GM21619 (cell line): ENCODE measurements around the gene CELF2.
A peak's percentile ranks its signal among the peaks of the same experiment; 100 is the strongest.
"Not testable (repeated sequence)": the region's sequence is repeated elsewhere in the genome, so short reads cannot be mapped to it uniquely, and the experiment has no call there.

Experiments used
- ATAC-seq: cut with Tn5 transposase; IDR thresholded peaks from one replicate; pipeline ENCODE4 v1.9.1; 2021; ENCODE audit not compliant: unreplicated experiment

Gene CELF2

DNA sequence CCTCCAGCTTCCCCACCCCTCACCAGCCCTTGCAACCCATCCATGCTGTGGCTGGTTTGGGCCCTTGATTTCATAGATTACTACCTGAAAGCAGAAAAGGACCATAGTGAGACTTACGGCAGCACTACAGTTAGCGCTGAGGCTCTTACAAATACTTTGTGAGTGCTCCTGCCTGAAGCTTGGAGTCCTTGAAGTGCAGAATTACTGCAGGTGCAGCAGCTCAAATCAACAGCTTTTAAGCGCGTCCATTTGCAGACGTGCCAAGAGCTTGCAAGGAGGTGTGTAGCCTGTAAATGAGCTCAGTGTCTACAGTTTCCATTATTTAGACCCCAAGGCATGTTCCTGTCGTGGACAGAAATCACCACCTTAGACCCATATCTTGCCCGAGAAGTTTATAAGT is 103.0 kb downstream of the CELF2 start:
- ATAC-seq = no peak

DNA sequence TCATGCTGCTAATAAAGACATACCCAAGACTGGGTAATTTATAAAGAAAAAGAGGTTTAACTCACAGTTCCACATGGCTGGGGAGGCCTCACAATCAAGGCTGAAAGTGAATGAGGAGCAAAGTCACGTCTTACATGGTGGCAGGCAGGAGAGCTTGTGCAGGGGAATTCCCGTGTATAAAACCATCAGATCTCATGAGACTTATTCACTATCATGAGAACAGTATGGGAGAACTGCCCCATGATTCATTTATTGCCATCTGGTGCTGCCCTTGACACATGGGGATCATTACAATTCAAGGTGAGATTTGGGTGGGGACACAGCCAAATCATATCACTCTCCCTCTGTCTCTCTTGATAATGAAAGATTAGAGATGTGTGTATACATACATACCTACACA is 106.2 kb downstream of the CELF2 start:
- not testable (repeated sequence) for ATAC-seq

GRCh38 chr10:11125004-11125403 is 107.3 kb downstream of the CELF2 start:
- ATAC-seq = no peak

GRCh38 chr10:11127017-11127416 is 109.3 kb downstream of the CELF2 start:
- ATAC-seq = not testable (repeated sequence)

DNA sequence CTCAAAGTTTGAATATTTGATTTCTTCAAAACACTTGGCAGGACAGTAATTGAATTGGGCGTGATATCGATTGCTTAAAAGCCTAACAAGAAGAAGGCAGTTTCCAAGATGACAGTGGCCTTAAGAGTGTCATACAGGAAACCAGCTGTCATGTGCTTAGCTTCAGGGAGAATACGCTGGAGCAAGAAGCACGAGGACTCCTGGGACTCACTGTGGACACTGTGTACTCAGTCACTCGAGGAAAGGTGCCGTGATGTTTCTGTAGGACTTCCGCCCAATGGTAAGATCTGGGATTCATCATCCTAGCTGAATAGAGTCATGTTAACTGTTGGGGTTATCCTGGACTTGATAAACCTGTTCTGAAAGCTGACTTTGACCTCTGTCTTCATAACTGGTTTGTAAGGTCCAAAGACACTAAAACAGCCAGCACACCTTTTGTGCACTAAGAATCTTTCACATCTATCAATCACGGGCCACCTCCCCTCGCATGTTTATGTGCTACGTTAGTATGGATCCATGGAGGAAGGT is 113.5 kb downstream of the CELF2 start:
- ATAC-seq = no peak

DNA sequence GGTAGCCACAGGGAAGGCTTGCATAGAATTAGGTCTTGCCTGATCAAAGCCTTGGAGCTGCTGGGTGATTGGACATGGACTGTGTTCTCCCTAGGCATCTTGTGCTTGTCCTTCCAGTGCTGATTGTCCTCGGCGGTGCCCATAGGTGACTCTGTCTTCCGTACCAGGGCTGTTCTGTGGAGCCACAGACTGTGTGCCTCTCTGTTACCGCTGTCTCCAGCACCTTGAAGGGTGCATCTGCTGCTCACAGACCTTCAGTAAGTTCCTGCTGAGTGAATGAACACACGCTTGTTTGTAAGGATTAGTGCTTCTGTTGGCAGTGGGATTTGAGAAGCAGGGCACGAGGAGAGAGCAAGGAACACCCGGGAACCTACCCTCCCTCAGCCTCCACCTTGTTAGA is 116.7 kb downstream of the CELF2 start:
- no peak for ATAC-seq

- ATAC-seq = no peak
These were observed 118.0 kb downstream of the CELF2 start for GRCh38 chr10:11135709-11136108.

GRCh38 chr10:11138314-11139033 is 120.8 kb downstream of the CELF2 start:
- no peak for ATAC-seq

DNA sequence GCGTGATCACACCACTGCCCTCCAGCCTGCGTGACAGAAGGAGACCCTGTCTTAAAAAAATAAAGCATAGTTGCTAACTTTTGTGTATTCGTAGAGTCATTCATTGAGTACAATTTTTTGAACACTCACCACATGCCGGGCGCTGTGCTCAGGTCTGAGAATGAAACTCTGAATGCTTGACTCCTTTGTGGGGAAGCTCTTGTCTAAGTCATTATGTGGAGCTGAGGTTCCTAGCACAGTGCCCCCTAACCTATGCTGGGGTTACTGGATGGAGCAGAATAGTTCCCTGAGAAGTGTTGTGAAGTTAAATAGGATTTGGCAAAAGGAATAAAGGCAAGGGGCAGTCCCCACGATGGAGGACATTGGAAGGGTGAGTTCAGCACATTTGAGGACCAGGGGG is 123.3 kb downstream of the CELF2 start:
- no peak for ATAC-seq

DNA sequence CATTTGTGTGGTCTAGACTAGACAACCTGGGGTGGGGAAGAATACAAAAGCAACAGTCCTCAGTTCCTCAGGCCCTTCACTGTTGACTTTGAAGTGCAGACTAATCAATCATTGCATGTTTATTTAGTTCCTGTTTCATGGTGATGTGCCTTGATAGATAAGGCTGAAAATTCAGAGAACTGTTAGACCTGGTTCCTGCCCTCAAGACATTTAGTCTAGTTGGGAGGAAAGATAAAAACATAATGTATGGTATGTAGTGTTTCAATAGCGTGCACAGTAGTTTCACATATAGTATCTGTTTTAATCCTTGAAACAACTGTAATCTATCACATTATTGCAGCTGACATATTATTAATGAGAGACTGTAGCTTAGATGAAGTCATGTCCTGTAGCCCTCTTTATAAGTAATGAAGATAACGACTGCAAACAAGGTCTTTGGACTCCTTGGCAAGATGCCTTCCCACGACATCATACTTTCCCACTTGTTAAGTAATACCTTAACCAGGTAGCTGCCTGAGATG is 124.0 kb downstream of the CELF2 start:
- ATAC-seq = no peak

DNA sequence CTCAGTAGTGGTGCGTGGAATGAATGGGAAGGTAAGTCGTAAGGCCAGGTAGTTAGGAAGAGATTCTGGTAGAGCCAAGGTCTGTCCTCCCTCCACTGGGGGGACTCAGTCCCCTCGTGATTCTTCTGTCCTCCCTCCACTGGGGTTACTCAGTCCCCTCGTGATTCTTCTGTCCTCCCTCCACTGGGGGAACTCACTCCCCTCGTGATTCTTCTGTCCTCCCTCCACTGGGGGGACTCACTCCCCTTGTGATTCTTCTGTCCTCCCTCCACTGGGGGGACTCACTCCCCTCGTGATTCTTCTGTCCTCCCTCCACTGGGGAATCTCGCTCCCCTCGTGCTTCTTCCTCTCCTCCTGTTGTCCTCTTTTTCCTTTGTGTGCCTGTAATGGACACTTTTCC is 125.1 kb downstream of the CELF2 start:
- no peak for ATAC-seq

GRCh38 chr10:11143242-11143641 is 125.6 kb downstream of the CELF2 start:
- no peak for ATAC-seq

GRCh38 chr10:11144626-11145494 is 127.2 kb downstream of the CELF2 start:
- ATAC-seq = peak; percentile 24

GRCh38 chr10:11145495-11145855 is 127.8 kb downstream of the CELF2 start:
- peak; percentile 83 for ATAC-seq

GRCh38 chr10:11146402-11147171 is 128.9 kb downstream of the CELF2 start:
- no peak for ATAC-seq

GRCh38 chr10:11147722-11148121 is 130.1 kb downstream of the CELF2 start:
- ATAC-seq = no peak

DNA sequence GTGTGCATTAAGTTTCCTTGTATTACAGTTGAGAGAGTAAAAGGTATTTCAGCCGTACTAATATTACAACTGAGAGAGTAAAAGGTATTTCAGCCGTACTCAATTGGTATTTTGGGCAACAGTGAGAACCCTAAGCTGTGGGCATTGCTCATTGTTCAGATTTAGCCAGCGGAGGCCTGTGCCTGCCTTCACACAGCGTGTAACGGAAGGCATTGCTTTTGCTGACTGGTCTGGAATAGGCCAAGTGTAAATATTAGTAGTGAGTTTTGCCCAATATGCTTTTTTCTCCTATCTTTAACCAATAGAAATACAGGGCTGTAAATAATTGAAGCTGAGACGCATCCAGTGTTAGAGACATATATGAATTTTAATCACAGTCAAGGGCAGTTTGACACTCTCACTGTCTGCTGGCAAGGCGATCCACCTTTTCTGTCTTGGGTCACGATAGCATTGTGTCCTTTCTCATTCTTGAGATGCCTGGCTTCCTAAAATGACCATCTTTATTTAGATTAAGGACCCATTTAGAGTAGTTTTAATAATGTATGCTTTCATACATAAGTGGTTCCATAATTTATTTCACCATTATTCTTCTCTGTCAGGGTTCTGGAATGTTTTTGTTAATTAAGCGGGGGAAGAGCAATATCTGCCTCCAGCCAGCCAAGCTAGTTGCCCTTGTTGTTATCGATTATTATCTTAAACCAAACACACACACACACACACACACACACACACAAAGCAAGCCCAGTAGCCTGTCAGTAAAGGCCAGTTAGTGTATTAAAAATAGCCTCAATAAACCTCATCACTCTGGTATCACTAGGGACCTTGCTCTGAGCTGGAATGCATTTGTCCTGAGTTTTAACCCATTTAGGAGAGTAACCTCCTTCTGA is 130.7 kb downstream of the CELF2 start:
- ATAC-seq = no peak

GRCh38 chr10:11149807-11150141 is 132.1 kb downstream of the CELF2 start:
- ATAC-seq = no peak

DNA sequence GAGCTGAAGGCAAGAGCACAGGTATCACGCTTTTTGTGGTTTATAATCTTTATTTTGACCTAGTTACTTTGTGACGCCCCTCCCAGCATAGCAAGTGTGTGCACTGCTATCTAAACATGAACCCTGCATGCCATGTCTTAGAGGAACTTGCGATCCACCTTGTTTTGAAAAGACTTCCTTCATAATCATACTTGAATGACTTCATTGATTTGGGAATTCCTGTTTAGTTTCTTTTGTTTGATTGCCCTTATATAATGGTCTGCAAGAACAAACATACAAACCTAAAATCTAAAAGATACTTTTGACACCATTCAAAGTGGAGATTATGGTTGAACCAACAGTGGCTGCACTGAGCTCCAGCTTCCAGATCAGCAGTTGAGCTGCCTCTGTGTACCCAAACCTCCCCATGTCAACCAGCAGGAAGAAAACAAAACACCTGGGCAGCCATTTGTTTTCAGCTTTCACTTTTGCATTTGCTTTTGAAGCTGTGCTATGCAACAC is 132.6 kb downstream of the CELF2 start:
- no peak for ATAC-seq

DNA sequence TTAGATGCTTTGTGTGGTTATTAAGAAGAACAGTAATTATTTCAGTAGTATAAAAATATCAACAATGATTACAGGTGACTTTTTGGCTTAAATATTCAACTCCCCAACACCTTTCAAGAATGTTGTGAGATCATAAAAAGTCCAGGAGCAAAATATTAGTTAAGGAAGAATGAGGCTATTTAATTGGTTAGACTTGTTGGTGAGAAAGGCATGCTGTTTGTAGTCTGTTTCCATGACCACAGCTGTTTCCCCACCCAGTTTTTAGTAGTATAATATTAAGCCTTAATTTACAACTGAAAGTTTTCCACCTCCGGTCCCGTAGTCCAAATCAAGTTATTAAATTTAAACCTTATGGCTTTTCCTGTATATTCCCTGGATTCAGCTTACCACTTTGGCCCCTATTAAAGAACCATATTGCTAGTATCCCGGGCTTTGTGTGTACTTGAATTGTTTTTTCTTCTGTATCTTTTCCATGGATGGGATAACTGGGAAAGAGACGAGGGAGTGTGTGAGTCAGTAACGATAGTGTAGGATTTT is 133.3 kb downstream of the CELF2 start:
- no peak for ATAC-seq
